DOHH2 (cell line): Measurements from ENCODE around the gene RB1.

ENCODE experiments used
- H3F3A ChIP-seq: fragments of 200-600 bp; sonication (generic), shearing (Covaris generic); 2 replicates; pipeline ENCODE4 v1.6.0; 2016; ENCODE audit warnings: antibody characterized with exemption, mild to moderate bottlenecking; ENCODE audit not compliant: control insufficient read depth, insufficient read depth
- H3K27ac ChIP-seq: fragments of 200-600 bp; sonication (generic); 2 replicates; pipeline ENCODE4 v1.5.1; 2014; ENCODE audit warnings: low read depth, mild to moderate bottlenecking, low read length, moderate library complexity
- H3K27me3 ChIP-seq: fragments of 200-600 bp; sonication (generic); 2 replicates; pipeline ENCODE4 v1.6.1; 2014; ENCODE audit warnings: mild to moderate bottlenecking, low read length, mixed read lengths; ENCODE audit not compliant: control insufficient read depth
- H3K36me3 ChIP-seq: fragments of 200-600 bp; sonication (generic); 2 replicates; pipeline ENCODE4 v1.6.1; 2014; ENCODE audit warnings: mild to moderate bottlenecking, low read length, moderate library complexity, mixed read lengths; ENCODE audit not compliant: control insufficient read depth
- H3K4me1 ChIP-seq: fragments of 200-600 bp; sonication (generic); 2 replicates; pipeline ENCODE4 v1.6.1; 2014; ENCODE audit warnings: mild to moderate bottlenecking, low read length, mixed read lengths; ENCODE audit not compliant: control insufficient read depth
- H3K4me2 ChIP-seq: fragments of 200-600 bp; sonication (generic); 2 replicates; pipeline ENCODE4 v1.6.0; 2014; ENCODE audit warnings: mild to moderate bottlenecking, low read length, moderate library complexity
- H3K4me3 ChIP-seq: fragments of 200-600 bp; sonication (generic); 2 replicates; pipeline ENCODE4 v1.5.1; 2014; ENCODE audit warnings: mild to moderate bottlenecking, low read length, mixed read lengths
- H3K79me2 ChIP-seq: fragments of 200-600 bp; sonication (generic); 2 replicates; pipeline ENCODE4 v1.6.1; 2014; ENCODE audit warnings: mild to moderate bottlenecking, low read length, mixed read lengths; ENCODE audit not compliant: control insufficient read depth
- H3K9me2 ChIP-seq: fragments of 200-600 bp; sonication (generic); replicated peaks from 2 replicates; pipeline ENCODE4 v1.6.1; 2014; ENCODE audit warnings: mild to moderate bottlenecking, low read length, mixed read lengths; ENCODE audit not compliant: control insufficient read depth
- H3K9me3 ChIP-seq: fragments of 200-600 bp; sonication (generic); 2 replicates; pipeline ENCODE4 v1.6.1; 2014; ENCODE audit warnings: antibody characterized with exemption, low read length, mixed read lengths; ENCODE audit not compliant: control insufficient read depth, insufficient read depth
- H4K20me1 ChIP-seq: fragments of 200-600 bp; sonication (generic); 2 replicates; pipeline ENCODE4 v1.6.0; 2014; ENCODE audit warnings: low read depth, mild to moderate bottlenecking, antibody characterized with exemption, low read length, moderate library complexity; ENCODE audit not compliant: control insufficient read depth, insufficient read depth
- CTCF ChIP-seq: fragments of 200-600 bp; sonication (generic); IDR thresholded peaks from one replicate; pipeline ENCODE4 v1.5.1; 2014; ENCODE audit warnings: antibody characterized with exemption, mild to moderate bottlenecking, low read depth, low read length; ENCODE audit not compliant: poor library complexity, severe bottlenecking
- EZH2phosphoT487 ChIP-seq: fragments of 200-600 bp; sonication (generic); IDR thresholded peaks from 2 replicates; pipeline ENCODE4 v1.6.1; 2017; ENCODE audit warnings: borderline replicate concordance, mild to moderate bottlenecking, antibody characterized with exemption, low read length, moderate library complexity, mixed read lengths

RB1 gene

GRCh38 chr13:48377857-48378256 is 74.3 kb downstream of the RB1 start:
- no peak overlapping the region for H3K4me3 ChIP-seq
- TF ChIP-seq EZH2phosphoT487 (no peak), CTCF (no peak)
- peaks cover 3% of the 10 kb centered on the region; the same call in 1 of the 2 replicates for H3K4me1 ChIP-seq
- H3K79me2 ChIP-seq = no peaks in the 10 kb centered on the region
- no peak overlapping the region for H3K4me2 ChIP-seq
- no peaks in the 10 kb centered on the region for H4K20me1 ChIP-seq
- H3K27me3 ChIP-seq = no peaks in the 10 kb centered on the region
- no peaks in the 10 kb centered on the region for H3K9me2 ChIP-seq
- H3K9me3 ChIP-seq = no peaks in the 10 kb centered on the region
- peaks cover 77% of the 10 kb centered on the region for H3K36me3 ChIP-seq
- H3K27ac ChIP-seq = no peak overlapping the region
- H3F3A ChIP-seq = no peaks in the 10 kb centered on the region

- Histone ChIP-seq H4K20me1 (no peaks in the 10 kb centered on the region), H3K9me3 (no peaks in the 10 kb centered on the region), H3K27ac (no peak overlapping the region), H3K9me2 (no peaks in the 10 kb centered on the region), H3K4me3 (no peak overlapping the region), H3K4me2 (no peak overlapping the region), H3K36me3 (peaks cover 85% of the 10 kb centered on the region), H3K79me2 (no peaks in the 10 kb centered on the region), H3F3A (no peaks in the 10 kb centered on the region), H3K4me1 (peaks cover 3% of the 10 kb centered on the region; the same call in 1 of the 2 replicates), H3K27me3 (no peaks in the 10 kb centered on the region)
- TF ChIP-seq CTCF (no peak), EZH2phosphoT487 (no peak)
These were observed 77.0 kb downstream of the RB1 start for GRCh38 chr13:48380581-48380980.

GRCh38 chr13:48383384-48383783 is 79.8 kb downstream of the RB1 start:
- Histone ChIP-seq H3K27me3 (no peaks in the 10 kb centered on the region), H4K20me1 (no peaks in the 10 kb centered on the region), H3K9me3 (no peaks in the 10 kb centered on the region), H3K4me1 (peaks cover 3% of the 10 kb centered on the region; the same call in 1 of the 2 replicates), H3K36me3 (peaks cover 74% of the 10 kb centered on the region), H3F3A (no peaks in the 10 kb centered on the region), H3K9me2 (no peaks in the 10 kb centered on the region), H3K27ac (no peak overlapping the region), H3K4me2 (no peak overlapping the region), H3K79me2 (no peaks in the 10 kb centered on the region), H3K4me3 (no peak overlapping the region)
- no peak for TF ChIP-seq CTCF
- TF ChIP-seq EZH2phosphoT487 = no peak

- Histone ChIP-seq H4K20me1 (no peaks in the 10 kb centered on the region), H3K4me1 (no peaks in the 10 kb centered on the region), H3K4me3 (no peak overlapping the region), H3K4me2 (no peak overlapping the region), H3K9me2 (no peaks in the 10 kb centered on the region), H3K27me3 (no peaks in the 10 kb centered on the region), H3F3A (no peaks in the 10 kb centered on the region), H3K79me2 (no peaks in the 10 kb centered on the region), H3K36me3 (peaks cover 59% of the 10 kb centered on the region), H3K27ac (no peak overlapping the region), H3K9me3 (no peaks in the 10 kb centered on the region)
- TF ChIP-seq EZH2phosphoT487 (no peak), CTCF (no peak)
These were observed 83.3 kb downstream of the RB1 start for GRCh38 chr13:48386816-48387215.
